Mesendoderm (in vitro differentiated cells): ENCODE results near the gene OGG1.

Source experiments
- DNase-seq: peaks from one replicate; pipeline ENCODE4 v3.0.0; 2013
- H2AK5ac ChIP-seq: 2 replicates; pipeline ENCODE4 v1.6.1; 2013; ENCODE audit warnings: low read length, inconsistent platforms
- H2BK120ac ChIP-seq: 2 replicates; pipeline ENCODE4 v1.6.1; 2013; ENCODE audit warnings: low read depth, mild to moderate bottlenecking, low read length, moderate library complexity, mixed read lengths
- H2BK15ac ChIP-seq: replicated peaks from 2 replicates; pipeline ENCODE4 v1.6.1; 2013; ENCODE audit warnings: low read depth, mild to moderate bottlenecking, moderate library complexity
- H2BK5ac ChIP-seq: 2 replicates; pipeline ENCODE4 v1.6.1; 2013; ENCODE audit warnings: low read length, inconsistent platforms
- H3K18ac ChIP-seq: 2 replicates; pipeline ENCODE4 v1.6.1; 2013; ENCODE audit warnings: mild to moderate bottlenecking, low read length, mixed read lengths
- H3K23ac ChIP-seq: one replicate; pipeline ENCODE4 v1.6.1; 2013; ENCODE audit warnings: low read length
- H3K27ac ChIP-seq: 2 replicates; pipeline ENCODE4 v1.5.1; 2013; ENCODE audit warnings: low read depth, mild to moderate bottlenecking, inconsistent platforms, low read length, moderate library complexity
- H3K27me3 ChIP-seq: 2 replicates; pipeline ENCODE4 v1.6.1; 2013; ENCODE audit warnings: low read length, control low read depth, mild to moderate bottlenecking, inconsistent platforms; ENCODE audit not compliant: insufficient read depth, poor library complexity
- H3K36me3 ChIP-seq: 2 replicates; pipeline ENCODE4 v1.6.1; 2013; ENCODE audit warnings: low read length, inconsistent platforms; ENCODE audit not compliant: control insufficient read depth, insufficient read depth
- H3K4ac ChIP-seq: one replicate; pipeline ENCODE4 v1.6.1; 2013; ENCODE audit warnings: low read depth, mild to moderate bottlenecking, low read length, moderate library complexity
- H3K4me1 ChIP-seq: 2 replicates; pipeline ENCODE4 v1.6.1; 2013; ENCODE audit warnings: low read depth, low read length, inconsistent platforms; ENCODE audit not compliant: control insufficient read depth
- H3K4me2 ChIP-seq: 2 replicates; pipeline ENCODE4 v1.6.1; 2013; ENCODE audit warnings: low read length
- H3K4me3 ChIP-seq: 2 replicates; pipeline ENCODE4 v1.5.1; 2013; ENCODE audit warnings: mild to moderate bottlenecking, low read length
- H3K56ac ChIP-seq: one replicate; pipeline ENCODE4 v1.6.1; 2013; ENCODE audit warnings: low read length
- H3K79me1 ChIP-seq: 2 replicates; pipeline ENCODE4 v1.6.1; 2013; ENCODE audit warnings: low read length, inconsistent platforms
- H3K79me2 ChIP-seq: 2 replicates; pipeline ENCODE4 v1.6.1; 2013; ENCODE audit warnings: mild to moderate bottlenecking, low read length; ENCODE audit not compliant: control insufficient read depth, insufficient read depth
- H3K9ac ChIP-seq: 2 replicates; pipeline ENCODE4 v1.6.1; 2013; ENCODE audit warnings: low read length, inconsistent platforms
- H4K5ac ChIP-seq: one replicate; pipeline ENCODE4 v1.6.1; 2013; ENCODE audit warnings: low read length
- H4K8ac ChIP-seq: one replicate; pipeline ENCODE4 v1.6.1; 2013; ENCODE audit warnings: low read depth, mild to moderate bottlenecking, control low read depth, low read length, moderate library complexity
- WGBS: extraction: QIAGEN DNeasy Blood & Tissue Kit; methylation state at CpG from one replicate; pipeline ENCODE4 v1.1.7; 2013; ENCODE audit warnings: low lambda C conversion rate, missing lambda C conversion rate; ENCODE audit not compliant: insufficient coverage; ENCODE audit errors: extremely low coverage; 5-methylcytosine and 5-hydroxymethylcytosine counted together

Gene OGG1

DNA sequence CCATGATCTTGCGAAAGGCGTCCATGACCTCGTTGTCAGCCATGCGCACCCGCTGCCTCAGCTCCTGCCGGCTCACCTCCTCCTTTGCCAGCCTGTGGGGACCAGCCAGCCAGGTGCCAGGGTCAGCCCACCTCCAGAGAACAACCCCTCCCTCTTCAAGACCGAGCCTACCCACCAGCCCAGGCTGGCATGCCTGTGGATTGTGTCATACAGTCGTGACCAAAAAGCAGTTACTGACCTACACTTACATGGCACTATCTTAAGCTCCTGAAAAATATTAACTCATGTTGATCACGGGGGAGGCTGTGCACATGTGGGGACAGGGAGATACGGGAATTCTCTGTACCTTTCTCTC is 30.7 kb downstream of the OGG1 start:
- Histone ChIP-seq H3K79me2 (no peaks in the 10 kb centered on the region), H3K79me1 (no peaks in the 10 kb centered on the region), H3K4ac (no peak overlapping the region), H3K27me3 (no peaks in the 10 kb centered on the region), H3K23ac (no peak overlapping the region), H2BK15ac (no peak overlapping the region), H2BK120ac (no peak overlapping the region), H3K9ac (no peak overlapping the region), H3K4me1 (no peaks in the 10 kb centered on the region), H3K27ac (no peak overlapping the region), H4K5ac (no peak overlapping the region), H2AK5ac (no peak overlapping the region), H3K4me2 (no peak overlapping the region), H4K8ac (no peak overlapping the region), H2BK5ac (no peak overlapping the region), H3K36me3 (peaks cover 8% of the 10 kb centered on the region), H3K4me3 (no peak overlapping the region), H3K56ac (no peak overlapping the region), H3K18ac (no peak overlapping the region)
- DNase-seq, result no peak
- WGBS, result no CpG with 5 or more reads among the region's 10 CpGs

DNA sequence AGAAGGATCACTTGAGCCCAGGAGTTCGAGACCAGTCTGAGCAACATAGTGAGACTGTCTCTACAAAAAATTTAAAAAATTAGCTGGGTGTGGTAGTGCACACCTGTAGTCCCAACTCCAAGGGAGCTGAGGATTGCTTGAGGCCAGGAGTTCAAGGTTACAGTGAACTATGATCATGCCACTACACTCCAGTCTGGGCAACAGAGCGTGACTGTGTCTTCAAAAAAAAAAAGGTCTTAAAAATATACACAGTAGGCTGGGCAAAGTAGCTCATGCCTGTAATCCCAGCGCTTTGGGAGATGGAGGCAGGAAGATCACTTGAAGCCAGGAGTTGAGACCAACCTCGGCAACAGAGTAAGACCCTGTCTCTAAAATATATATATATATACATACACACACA is 31.2 kb downstream of the OGG1 start:
- no peak overlapping the region for H2BK15ac ChIP-seq
- H2AK5ac ChIP-seq, result no peak overlapping the region
- no peak overlapping the region for H2BK5ac ChIP-seq
- peaks cover 8% of the 10 kb centered on the region for H3K36me3 ChIP-seq
- no peaks in the 10 kb centered on the region for H3K79me2 ChIP-seq
- H3K23ac ChIP-seq, result no peak overlapping the region
- H3K79me1 ChIP-seq, result no peaks in the 10 kb centered on the region
- H3K4me3 ChIP-seq, result no peak overlapping the region
- WGBS, result no CpG with 5 or more reads among the region's 4 CpGs
- no peak overlapping the region for H4K8ac ChIP-seq
- no peak overlapping the region for H4K5ac ChIP-seq
- no peak overlapping the region for H2BK120ac ChIP-seq
- no peak overlapping the region for H3K4ac ChIP-seq
- no peak overlapping the region for H3K9ac ChIP-seq
- H3K4me1 ChIP-seq, result no peaks in the 10 kb centered on the region
- H3K56ac ChIP-seq, result no peak overlapping the region
- H3K27ac ChIP-seq, result no peak overlapping the region
- no peak for DNase-seq
- H3K27me3 ChIP-seq, result no peaks in the 10 kb centered on the region
- H3K4me2 ChIP-seq, result no peak overlapping the region
- no peak overlapping the region for H3K18ac ChIP-seq

DNA sequence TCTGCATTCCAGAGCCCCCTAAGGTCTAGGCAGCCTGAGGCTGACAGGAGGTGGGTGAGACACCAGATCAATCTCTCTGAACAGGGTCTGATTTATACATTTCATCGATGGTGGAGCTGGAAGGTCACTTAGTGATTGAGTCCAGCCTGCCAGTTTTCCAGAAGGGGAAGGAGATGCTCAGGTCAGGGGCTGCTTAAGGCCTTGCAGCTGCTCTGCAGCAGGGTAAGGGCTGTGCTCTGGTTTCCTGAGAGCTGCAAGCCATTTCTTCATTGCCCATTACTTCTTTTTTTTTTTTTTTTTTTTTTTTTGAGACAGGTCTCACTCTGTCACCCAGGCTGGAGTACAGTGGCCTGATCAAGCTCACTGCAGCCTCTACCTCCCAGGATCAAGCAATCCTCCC is 31.8 kb downstream of the OGG1 start:
- Histone ChIP-seq H2BK5ac (no peak overlapping the region), H2BK15ac (no peak overlapping the region), H3K4me3 (no peak overlapping the region), H3K27ac (no peak overlapping the region), H4K8ac (no peak overlapping the region), H3K56ac (no peak overlapping the region), H3K18ac (no peak overlapping the region), H2AK5ac (no peak overlapping the region), H3K9ac (no peak overlapping the region), H3K4ac (no peak overlapping the region), H3K27me3 (no peaks in the 10 kb centered on the region), H3K79me1 (no peaks in the 10 kb centered on the region), H4K5ac (no peak overlapping the region), H3K36me3 (peaks cover 10% of the 10 kb centered on the region), H2BK120ac (no peak overlapping the region), H3K79me2 (no peaks in the 10 kb centered on the region), H3K4me2 (no peak overlapping the region), H3K23ac (no peak overlapping the region), H3K4me1 (no peaks in the 10 kb centered on the region)
- no peak for DNase-seq
- no CpG with 5 or more reads among the region's 1 CpG for WGBS

DNA sequence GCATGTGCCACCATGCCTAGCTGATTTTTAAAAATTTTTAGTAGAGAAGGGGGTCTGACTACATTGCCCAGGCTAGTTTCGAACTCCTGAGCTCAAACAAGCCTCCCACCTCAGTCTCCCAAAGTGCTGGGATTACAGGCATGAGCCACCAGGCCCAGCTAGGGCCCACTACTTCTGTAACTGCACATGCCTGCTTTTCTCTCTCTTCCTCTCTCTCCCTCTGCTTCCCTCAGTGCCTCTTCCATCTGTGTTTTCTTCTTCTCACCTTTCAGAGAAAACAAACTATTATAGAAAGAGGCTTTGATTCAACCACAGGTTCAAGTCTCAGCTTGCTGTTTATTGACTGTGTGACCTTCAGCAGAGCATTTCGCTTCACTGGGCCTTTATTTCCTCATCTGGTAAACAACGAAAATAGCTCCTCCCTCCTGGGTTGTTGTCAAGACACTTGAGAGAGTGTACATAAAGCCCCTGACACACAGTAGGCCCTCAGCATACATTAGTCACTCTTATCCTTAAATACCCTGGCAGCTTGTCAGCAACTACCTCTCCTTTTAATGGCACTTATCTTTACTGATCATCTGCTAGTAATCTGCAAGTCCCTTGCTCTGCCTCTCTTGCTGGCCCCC is 32.3 kb downstream of the OGG1 start:
- Histone ChIP-seq H3K4me3 (no peak overlapping the region), H3K27me3 (no peaks in the 10 kb centered on the region), H2BK15ac (no peak overlapping the region), H3K36me3 (peaks cover 10% of the 10 kb centered on the region), H2BK5ac (no peak overlapping the region), H3K27ac (no peak overlapping the region), H4K8ac (no peak overlapping the region), H3K79me2 (no peaks in the 10 kb centered on the region), H2BK120ac (no peak overlapping the region), H3K23ac (no peak overlapping the region), H2AK5ac (no peak overlapping the region), H3K4me1 (no peaks in the 10 kb centered on the region), H3K56ac (no peak overlapping the region), H3K9ac (no peak overlapping the region), H3K18ac (no peak overlapping the region), H3K4ac (no peak overlapping the region), H3K79me1 (no peaks in the 10 kb centered on the region), H3K4me2 (no peak overlapping the region), H4K5ac (no peak overlapping the region)
- no peak for DNase-seq
- WGBS, result no CpG with 5 or more reads among the region's 3 CpGs

DNA sequence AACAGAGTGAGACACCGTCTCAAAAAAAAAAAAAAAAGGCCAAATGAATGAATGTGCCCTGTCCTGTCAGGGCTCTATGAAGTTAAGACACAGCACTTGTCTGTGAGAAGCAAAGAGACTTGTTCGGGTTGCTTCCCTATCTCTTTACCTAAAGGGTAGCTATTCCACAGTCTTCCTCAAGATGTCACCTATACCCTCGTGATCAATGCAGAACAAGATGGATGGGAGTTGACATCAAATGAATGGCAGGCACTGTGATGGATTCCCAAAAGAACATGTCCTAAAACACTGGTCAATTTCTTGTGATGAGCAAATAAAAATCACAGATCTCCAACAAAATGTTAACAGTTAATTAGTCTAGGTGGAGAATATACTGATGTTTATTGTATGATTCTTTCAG is 33.0 kb downstream of the OGG1 start:
- Histone ChIP-seq H3K4me1 (no peaks in the 10 kb centered on the region), H3K27me3 (no peaks in the 10 kb centered on the region), H3K23ac (no peak overlapping the region), H3K36me3 (peaks cover 10% of the 10 kb centered on the region), H3K56ac (no peak overlapping the region), H4K5ac (no peak overlapping the region), H3K27ac (no peak overlapping the region), H3K18ac (no peak overlapping the region), H3K4me2 (no peak overlapping the region), H2AK5ac (no peak overlapping the region), H3K79me1 (no peaks in the 10 kb centered on the region), H3K79me2 (no peaks in the 10 kb centered on the region), H2BK120ac (no peak overlapping the region), H3K4ac (no peak overlapping the region), H3K9ac (no peak overlapping the region), H2BK5ac (no peak overlapping the region), H2BK15ac (no peak overlapping the region), H3K4me3 (no peak overlapping the region), H4K8ac (no peak overlapping the region)
- no CpG with 5 or more reads among the region's 3 CpGs for WGBS
- DNase-seq, result peak; percentile 51

DNA sequence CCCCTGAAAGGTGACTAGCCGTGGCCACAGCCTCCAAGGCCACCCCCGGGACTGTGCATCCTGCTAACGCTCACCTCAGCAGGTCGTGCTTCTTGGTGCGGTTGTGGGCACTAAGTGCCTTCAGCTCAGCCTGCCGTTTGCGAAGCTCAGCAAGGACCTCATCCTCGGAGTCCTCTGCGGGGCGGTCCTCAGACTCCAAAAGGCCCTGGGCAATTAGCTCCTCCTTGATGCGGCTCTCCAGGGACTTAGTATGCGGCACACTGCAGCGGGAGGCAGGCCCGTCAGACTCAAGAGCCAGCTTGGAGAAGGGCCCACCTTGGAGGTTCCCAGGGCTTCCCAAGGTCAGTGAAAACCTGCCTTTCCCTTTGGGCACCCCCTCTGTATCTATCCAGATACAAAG is 34.2 kb downstream of the OGG1 start:
- no CpG with 5 or more reads among the region's 14 CpGs for WGBS
- Histone ChIP-seq H3K56ac (no peak overlapping the region), H3K27me3 (no peaks in the 10 kb centered on the region), H3K4me1 (no peaks in the 10 kb centered on the region), H3K9ac (no peak overlapping the region), H3K36me3 (peaks cover 10% of the 10 kb centered on the region), H3K79me1 (no peaks in the 10 kb centered on the region), H2BK15ac (no peak overlapping the region), H3K27ac (no peak overlapping the region), H4K5ac (no peak overlapping the region), H3K4me3 (no peak overlapping the region), H3K4ac (no peak overlapping the region), H2AK5ac (no peak overlapping the region), H4K8ac (no peak overlapping the region), H3K79me2 (no peaks in the 10 kb centered on the region), H3K18ac (no peak overlapping the region), H3K23ac (no peak overlapping the region), H2BK120ac (no peak overlapping the region), H3K4me2 (no peak overlapping the region), H2BK5ac (no peak overlapping the region)
- DNase-seq, result no peak
